Activated naive CD4-positive, alpha-beta T cell treated with anti-CD3 and anti-CD28 coated beads, Interleukin-2, amount 50 U/mL, for 72 hours (primary cell): ENCODE measurements around the gene NFKBIE. TPM values are rescaled to one million over a fixed set of nuclear protein-coding genes. Genes with fewer than 3 reads are reported as not detected.

Experiments
- ATAC-seq, 2 donors: fragments of 150-1000 bp; cut with Tn5 transposase; 2 replicates each; pipeline ENCODE4 v1.10.0; 2021; ENCODE audit warnings: mild to moderate bottlenecking in 2 of 2, moderate library complexity in 2 of 2
- DNase-seq, 2 donors: peaks; one replicate each; pipeline ENCODE4 v3.0.0; 2021 to 2022; ENCODE audit warnings: low spot score in 2 of 2
- H3K27ac Mint-ChIP-seq, 2 donors: one replicate each; pipeline ENCODE4 v1.8.0; 2022; ENCODE audit warnings: mild to moderate bottlenecking in 2 of 2, mixed read lengths in 2 of 2
- H3K36me3 Mint-ChIP-seq, 2 donors: one replicate each; pipeline ENCODE4 v1.8.0; 2022; ENCODE audit warnings: mixed read lengths in 2 of 2
- H3K9me3 Mint-ChIP-seq, 2 donors: one replicate each; pipeline ENCODE4 v1.8.0; 2022; ENCODE audit warnings: mixed read lengths in 2 of 2
- total RNA-seq, 2 donors: library from RNA; stranded (reverse); gene quantifications; one replicate each; pipeline ENCODE4 v1.2.3, GENCODE V29; 2022

The NFKBIE gene
- total RNA-seq, 2 donors from 2014 or later = 17.7 to 19.9 TPM

DNA sequence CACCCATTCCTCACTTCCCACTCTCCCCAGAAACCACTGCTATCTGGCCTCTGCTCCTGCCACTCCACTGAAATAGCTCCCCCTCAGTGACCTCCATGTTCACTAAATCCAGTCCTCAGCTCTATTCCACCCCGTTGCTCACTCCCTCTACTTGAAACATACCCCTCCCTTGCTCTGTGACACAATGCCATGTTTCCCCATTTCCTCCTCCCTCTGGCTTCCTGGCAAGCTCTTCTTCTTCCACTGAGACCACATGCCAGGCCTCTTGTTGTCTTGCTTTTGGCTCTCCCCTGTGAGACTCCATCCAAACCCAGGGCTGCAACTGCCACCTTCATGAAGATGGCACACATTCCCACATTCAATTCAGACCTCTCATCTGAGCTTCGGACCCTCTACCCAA is 18.8 kb upstream of the NFKBIE start:
- DNase-seq (no peak), ATAC-seq (no peak)
- Mint-ChIP-seq H3K36me3 (no peaks in the 10 kb centered on the region), H3K9me3 (no peaks in the 10 kb centered on the region), H3K27ac (no peak overlapping the region)

DNA sequence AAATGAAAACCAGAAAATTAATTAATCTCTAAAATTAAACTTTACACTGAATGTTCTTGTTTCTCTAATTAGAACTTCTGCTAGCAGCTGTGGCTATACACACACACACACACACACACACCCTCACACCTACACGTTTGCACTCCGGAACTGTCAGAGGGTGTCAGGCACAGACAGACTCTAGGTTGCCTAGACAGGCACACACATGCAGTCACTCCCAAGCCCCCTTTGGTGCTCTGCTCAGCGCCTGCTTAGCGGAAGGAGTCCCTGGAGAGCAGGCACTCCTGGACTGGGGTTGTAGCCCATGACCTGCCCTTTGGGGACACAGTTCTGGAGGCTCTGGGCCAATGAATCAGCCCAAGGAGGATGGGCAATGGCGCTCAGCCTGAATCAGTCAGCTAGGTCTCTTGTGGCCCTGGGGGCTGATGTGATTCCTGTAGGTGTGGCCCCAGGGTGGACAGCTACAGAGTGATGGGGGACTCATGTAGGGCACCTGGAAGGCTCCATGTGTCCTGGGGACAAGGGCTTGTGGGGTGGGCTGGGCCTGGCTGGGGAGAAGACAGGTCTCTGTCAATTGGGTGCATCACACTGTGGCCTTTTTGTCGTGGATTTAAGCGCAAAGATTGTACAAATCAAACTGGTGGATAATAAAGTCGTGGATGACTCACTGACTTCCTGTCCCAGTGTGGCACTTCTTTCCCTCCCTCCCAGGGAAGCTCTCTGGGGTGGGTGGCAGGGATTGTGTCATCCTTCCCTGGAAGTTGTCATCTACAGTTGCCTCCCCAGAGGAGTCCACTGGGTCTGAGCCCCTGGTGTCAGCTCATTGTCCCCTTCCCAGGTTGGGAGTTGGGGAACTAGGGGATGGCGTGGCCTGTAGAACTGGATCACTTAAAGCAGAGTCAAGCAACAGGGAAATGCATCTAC is 13.7 kb upstream of the NFKBIE start:
- H3K36me3 Mint-ChIP-seq = no peaks in the 10 kb centered on the region
- DNase-seq = no peak
- ATAC-seq = no peak
- no peaks in the 10 kb centered on the region for H3K9me3 Mint-ChIP-seq
- no peak overlapping the region for H3K27ac Mint-ChIP-seq

GRCh38 chr6:44278315-44278714 is 13.0 kb upstream of the NFKBIE start:
- no peak for DNase-seq
- no peak for ATAC-seq
- Mint-ChIP-seq H3K9me3 (no peaks in the 10 kb centered on the region), H3K27ac (no peak overlapping the region), H3K36me3 (no peaks in the 10 kb centered on the region)

GRCh38 chr6:44277763-44278162 is 12.4 kb upstream of the NFKBIE start:
- DNase-seq (no peak), ATAC-seq (no peak)
- Mint-ChIP-seq H3K9me3 (no peaks in the 10 kb centered on the region), H3K27ac (no peak overlapping the region), H3K36me3 (no peaks in the 10 kb centered on the region)

- DNase-seq = no peak
- H3K36me3 Mint-ChIP-seq = no peaks in the 10 kb centered on the region
- no peak overlapping the region for H3K27ac Mint-ChIP-seq
- H3K9me3 Mint-ChIP-seq = no peaks in the 10 kb centered on the region
- ATAC-seq = no peak
Measured at GRCh38 chr6:44276667-44277640, 11.6 kb upstream of the NFKBIE start.

- DNase-seq (no peak), ATAC-seq (peak; percentile 18 to 66)
- no peaks in the 10 kb centered on the region for H3K9me3 Mint-ChIP-seq
- no peak overlapping the region for H3K27ac Mint-ChIP-seq
- H3K36me3 Mint-ChIP-seq = no peaks in the 10 kb centered on the region
Measured at GRCh38 chr6:44275749-44276648, 10.6 kb upstream of the NFKBIE start.

DNA sequence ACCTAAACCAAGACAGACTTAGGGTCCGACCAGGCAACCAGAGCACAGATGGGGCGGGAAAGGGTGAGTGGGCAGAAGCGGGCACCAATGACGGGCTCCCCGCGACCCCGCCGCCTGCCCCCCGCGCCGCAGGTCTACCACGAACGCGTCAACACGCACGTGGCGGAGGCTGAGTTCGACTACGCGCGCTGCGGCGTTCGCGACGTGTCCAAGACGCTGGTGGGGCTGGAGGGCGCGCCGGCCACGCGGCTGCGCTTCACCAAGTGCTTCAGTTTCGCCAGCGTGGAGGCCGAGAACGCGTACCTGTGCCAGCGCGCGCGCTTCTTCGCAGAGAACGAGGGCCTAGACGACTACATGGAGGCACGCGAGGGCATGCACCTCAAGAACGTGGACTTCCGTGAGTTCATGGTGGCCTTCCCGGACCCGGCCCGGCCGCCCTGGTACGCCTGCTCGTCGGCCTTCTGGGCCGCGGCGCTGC is 10.0 kb upstream of the NFKBIE start:
- Mint-ChIP-seq H3K36me3 (no peaks in the 10 kb centered on the region), H3K9me3 (no peaks in the 10 kb centered on the region), H3K27ac (no peak overlapping the region)
- no peak for ATAC-seq
- DNase-seq = no peak

- DNase-seq = no peak
- Mint-ChIP-seq H3K27ac (no peak overlapping the region), H3K36me3 (no peaks in the 10 kb centered on the region), H3K9me3 (no peaks in the 10 kb centered on the region)
- no peak for ATAC-seq
Measured at GRCh38 chr6:44273617-44274016, 8.3 kb upstream of the NFKBIE start.

- DNase-seq (no peak), ATAC-seq (no peak)
- H3K9me3 Mint-ChIP-seq = no peaks in the 10 kb centered on the region
- no peaks in the 10 kb centered on the region for H3K36me3 Mint-ChIP-seq
- no peak overlapping the region for H3K27ac Mint-ChIP-seq
Measured at GRCh38 chr6:44272999-44273566, 7.7 kb upstream of the NFKBIE start.

GRCh38 chr6:44272529-44272928 is 7.2 kb upstream of the NFKBIE start:
- ATAC-seq = no peak
- no peaks in the 10 kb centered on the region for H3K36me3 Mint-ChIP-seq
- DNase-seq = no peak
- no peak overlapping the region for H3K27ac Mint-ChIP-seq
- H3K9me3 Mint-ChIP-seq = no peaks in the 10 kb centered on the region

GRCh38 chr6:44271914-44272313 is 6.6 kb upstream of the NFKBIE start:
- ATAC-seq (no peak), DNase-seq (no peak)
- Mint-ChIP-seq H3K27ac (no peak overlapping the region), H3K36me3 (no peaks in the 10 kb centered on the region), H3K9me3 (no peaks in the 10 kb centered on the region)

DNA sequence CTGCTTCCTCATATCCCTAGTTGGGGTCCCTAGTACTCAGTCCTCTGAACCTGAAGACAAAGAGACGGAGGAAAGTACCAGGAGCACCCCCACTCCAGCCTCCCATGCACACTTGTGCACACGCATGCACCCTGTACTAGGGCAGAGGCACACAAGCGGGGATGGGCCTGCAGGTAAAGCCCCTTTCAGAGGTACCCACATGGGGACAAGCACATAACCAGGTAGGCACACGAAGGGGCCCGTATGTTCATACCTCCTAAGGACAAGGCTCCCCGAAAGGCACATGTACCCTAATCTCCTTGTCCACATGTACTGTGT is 6.0 kb upstream of the NFKBIE start:
- Mint-ChIP-seq H3K9me3 (no peaks in the 10 kb centered on the region), H3K36me3 (no peaks in the 10 kb centered on the region), H3K27ac (no peak overlapping the region)
- DNase-seq (no peak), ATAC-seq (no peak)

GRCh38 chr6:44270526-44271405 is 5.4 kb upstream of the NFKBIE start:
- ATAC-seq = no peak
- no peaks in the 10 kb centered on the region for H3K36me3 Mint-ChIP-seq
- no peak for DNase-seq
- H3K27ac Mint-ChIP-seq = no peak overlapping the region
- H3K9me3 Mint-ChIP-seq = no peaks in the 10 kb centered on the region

DNA sequence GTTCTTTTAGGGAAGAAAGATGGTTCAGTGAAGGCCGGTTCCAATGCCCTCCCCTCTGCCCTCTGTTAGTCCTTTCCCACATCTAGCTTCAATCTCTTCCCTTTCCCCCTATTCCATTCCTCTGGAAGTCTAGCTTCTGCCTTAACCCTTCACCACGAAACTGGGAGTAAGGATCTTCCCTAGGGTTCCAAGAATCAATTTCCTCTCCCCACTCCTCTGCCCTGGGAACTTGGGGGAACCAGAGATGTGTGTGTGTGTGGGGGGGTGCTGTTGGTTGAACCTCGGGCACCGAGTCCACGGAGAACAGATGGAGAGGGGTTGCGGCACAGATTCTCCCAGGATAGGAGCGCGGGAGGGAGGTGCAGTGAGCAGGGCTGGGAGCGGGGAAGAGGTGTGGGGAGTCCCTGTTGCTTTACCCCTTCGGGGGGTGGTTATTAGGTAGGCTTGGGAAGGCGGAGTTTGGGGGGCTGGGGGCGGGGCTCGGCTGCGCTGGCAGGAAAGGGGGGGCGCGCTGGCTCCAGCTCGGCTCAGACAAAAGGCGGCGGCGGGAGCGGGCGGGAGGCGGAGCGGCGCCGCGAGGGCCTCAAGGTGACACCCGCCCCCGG is 4.7 kb upstream of the NFKBIE start, which contains the start of gene TMEM151B:
TSS of gene TMEM151B (plus strand) at position 530 of the 605 bp plus-strand sequence. CDS start 293 bp downstream, outside the sequence.
- peak within 1 kb of the TSS in 1 of 2 donors; percentile 37 for H3K27ac Mint-ChIP-seq
- ATAC-seq (no peak), DNase-seq (no peak)
- H3K9me3 Mint-ChIP-seq = no peaks in the 10 kb centered on the region
- peaks cover 0 to under 1% of the 10 kb centered on the region in 2 donors for H3K36me3 Mint-ChIP-seq
